Measurements from ENCODE around the gene FGF18.

GRCh38 chr5:171407234-171407633 lies 12.2 kb upstream of the FGF18 start:
- TF ChIP-seq EP300 (IDR thresholded peaks at IDR 0.05) (no peak), CTCF (IDR thresholded peaks at IDR 0.05) (no peak), POLR2A (IDR thresholded peaks at IDR 0.05; ENCODE audit: low read depth) (no peak), POLR2AphosphoS5 (IDR thresholded peaks at IDR 0.05) (no peak)
